Activated CD8-positive, alpha-beta memory T cell treated with anti-CD3 and anti-CD28 coated beads for 1 hour (primary cell): ENCODE data around the gene SNPH.

Source experiments
- DNase-seq, 2 donors: peaks; one replicate each; pipeline ENCODE4 v3.0.0-alpha.2; 2020; ENCODE audit warnings: low read depth in 1 of 2; ENCODE audit errors: extremely low read depth in 1 of 2

Gene SNPH

GRCh38 chr20:1286267-1287024 is 20.4 kb downstream of the SNPH start:
- DNase-seq: no peak

- no peak for DNase-seq
Observed at GRCh38 chr20:1287306-1287705, 21.2 kb downstream of the SNPH start.

GRCh38 chr20:1287787-1288569 is 21.9 kb downstream of the SNPH start:
- no peak for DNase-seq

- DNase-seq: no peak
Observed at GRCh38 chr20:1291191-1291741, 25.2 kb downstream of the SNPH start.

- no peak for DNase-seq
Observed at GRCh38 chr20:1292620-1293019, 26.5 kb downstream of the SNPH start.

GRCh38 chr20:1293641-1294379 is 27.7 kb downstream of the SNPH start:
- no peak for DNase-seq

- no peak for DNase-seq
Observed at GRCh38 chr20:1294497-1294896, 28.4 kb downstream of the SNPH start.

- DNase-seq: no peak
Observed at GRCh38 chr20:1295276-1295930, 29.3 kb downstream of the SNPH start.

GRCh38 chr20:1296117-1296610 is 30.1 kb downstream of the SNPH start:
- DNase-seq: no peak

- DNase-seq: no peak
Observed at GRCh38 chr20:1296922-1297321, 30.8 kb downstream of the SNPH start.

GRCh38 chr20:1297486-1297885 is 31.4 kb downstream of the SNPH start:
- no peak for DNase-seq

GRCh38 chr20:1298166-1298565 is 32.1 kb downstream of the SNPH start:
- DNase-seq: no peak

- no peak for DNase-seq
Observed at GRCh38 chr20:1298888-1299511, 32.9 kb downstream of the SNPH start.

- no peak for DNase-seq
Observed at GRCh38 chr20:1299522-1299921, 33.4 kb downstream of the SNPH start.

GRCh38 chr20:1300083-1300840 is 34.2 kb downstream of the SNPH start:
- no peak for DNase-seq

- DNase-seq: peak; percentile 14 to 29
Observed at GRCh38 chr20:1301031-1301529, 35.0 kb downstream of the SNPH start.

GRCh38 chr20:1302685-1303541 is 36.8 kb downstream of the SNPH start:
- no peak for DNase-seq
